ENCODE data around the gene GALNT2. TPM values are rescaled to one million over a fixed set of nuclear protein-coding genes. Genes with fewer than 3 reads are reported as not detected.
A peak's percentile ranks its signal among the peaks of the same experiment; 100 is the strongest.

GALNT2 gene
- total RNA-seq, 1 donor from 2014 or later, result 31.9 TPM

DNA sequence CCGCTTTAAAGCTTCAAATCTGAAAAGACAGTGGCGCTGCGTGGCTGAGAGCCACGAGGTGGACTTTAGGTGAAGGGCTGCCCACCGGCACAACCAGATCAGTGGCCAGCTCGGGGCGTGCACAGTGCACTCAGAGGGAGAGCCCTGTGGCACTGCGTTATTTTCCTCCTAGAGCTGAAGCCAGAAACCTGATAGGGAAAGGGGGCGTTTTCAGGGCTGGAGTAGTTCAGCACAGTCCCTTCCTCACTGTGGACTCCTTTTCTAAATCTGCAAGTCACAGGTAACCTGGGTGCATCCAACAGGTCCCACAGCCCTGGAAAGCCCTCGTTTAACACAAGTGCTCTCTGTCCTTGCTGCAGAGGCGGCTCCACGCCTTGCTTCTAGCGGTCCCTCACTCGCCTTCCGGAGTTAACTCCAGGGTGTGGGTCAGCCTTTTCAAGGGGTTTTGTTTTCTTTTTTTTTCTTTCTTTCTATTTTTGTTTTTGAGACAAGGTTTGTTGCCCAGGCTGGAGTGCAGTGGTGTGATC, 81.2 kb downstream of the GALNT2 start:
- Histone ChIP-seq H3K4me3 (ENCODE audit: low read depth, low read length) (no peak overlapping the region), H3K36me3 (ENCODE audit: control insufficient read depth, insufficient read depth, low read length) (peaks cover 2% of the 10 kb centered on the region), H3K27me3 (ENCODE audit: control insufficient read depth, insufficient read depth, low read length) (no peaks in the 10 kb centered on the region)
- FAIRE-seq, result no peak
- TF ChIP-seq, protein P1, sequence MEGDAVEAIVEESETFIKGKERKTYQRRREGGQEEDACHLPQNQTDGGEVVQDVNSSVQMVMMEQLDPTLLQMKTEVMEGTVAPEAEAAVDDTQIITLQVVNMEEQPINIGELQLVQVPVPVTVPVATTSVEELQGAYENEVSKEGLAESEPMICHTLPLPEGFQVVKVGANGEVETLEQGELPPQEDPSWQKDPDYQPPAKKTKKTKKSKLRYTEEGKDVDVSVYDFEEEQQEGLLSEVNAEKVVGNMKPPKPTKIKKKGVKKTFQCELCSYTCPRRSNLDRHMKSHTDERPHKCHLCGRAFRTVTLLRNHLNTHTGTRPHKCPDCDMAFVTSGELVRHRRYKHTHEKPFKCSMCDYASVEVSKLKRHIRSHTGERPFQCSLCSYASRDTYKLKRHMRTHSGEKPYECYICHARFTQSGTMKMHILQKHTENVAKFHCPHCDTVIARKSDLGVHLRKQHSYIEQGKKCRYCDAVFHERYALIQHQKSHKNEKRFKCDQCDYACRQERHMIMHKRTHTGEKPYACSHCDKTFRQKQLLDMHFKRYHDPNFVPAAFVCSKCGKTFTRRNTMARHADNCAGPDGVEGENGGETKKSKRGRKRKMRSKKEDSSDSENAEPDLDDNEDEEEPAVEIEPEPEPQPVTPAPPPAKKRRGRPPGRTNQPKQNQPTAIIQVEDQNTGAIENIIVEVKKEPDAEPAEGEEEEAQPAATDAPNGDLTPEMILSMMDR (IDR thresholded peaks at IDR 0.05; ENCODE audit: insufficient read depth, low read length, severe bottlenecking), result no peak
- DNase-seq (ENCODE audit: low read depth), result no peak

DNA sequence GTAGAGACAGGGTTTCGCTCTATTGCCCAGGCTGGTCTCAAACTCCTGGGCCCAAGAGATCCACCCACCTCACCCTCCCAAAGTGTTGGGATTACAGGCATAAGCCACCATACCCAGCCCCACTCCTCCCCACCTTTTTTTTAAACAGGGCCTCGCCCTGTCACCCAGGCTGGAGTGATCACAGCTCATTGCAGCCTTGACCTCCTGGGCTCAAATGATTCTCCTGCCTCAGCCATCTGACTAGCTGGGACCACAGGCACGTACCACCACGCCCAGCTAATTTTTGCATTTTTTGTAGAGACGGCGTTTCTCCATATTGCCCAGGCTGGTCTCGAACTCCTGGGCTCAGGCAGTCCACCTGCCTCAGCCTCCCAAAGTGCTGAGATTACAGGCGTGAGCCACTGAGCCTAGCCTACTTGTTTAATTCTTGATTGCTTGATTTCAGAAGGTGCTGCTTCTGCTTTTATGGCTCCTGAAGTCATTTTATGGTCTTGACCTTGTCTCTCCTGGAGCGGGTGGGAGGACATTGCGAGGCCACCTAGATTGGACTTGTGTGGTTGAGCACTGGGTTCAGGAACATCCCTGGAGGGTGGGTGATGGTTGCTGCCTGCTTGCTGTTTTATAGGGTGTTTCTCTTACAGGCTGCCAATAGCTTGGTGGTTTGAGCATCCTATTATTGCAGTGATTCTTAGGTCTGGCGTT, 81.9 kb downstream of the GALNT2 start:
- TF ChIP-seq, protein P1 (IDR thresholded peaks at IDR 0.05; ENCODE audit: insufficient read depth, low read length, severe bottlenecking), result no peak
- Histone ChIP-seq H3K27me3 (ENCODE audit: control insufficient read depth, insufficient read depth, low read length) (no peaks in the 10 kb centered on the region), H3K4me3 (ENCODE audit: low read depth, low read length) (no peak overlapping the region), H3K36me3 (ENCODE audit: control insufficient read depth, insufficient read depth, low read length) (peaks cover 2% of the 10 kb centered on the region)
- FAIRE-seq (no peak), DNase-seq (ENCODE audit: low read depth) (no peak)

DNA sequence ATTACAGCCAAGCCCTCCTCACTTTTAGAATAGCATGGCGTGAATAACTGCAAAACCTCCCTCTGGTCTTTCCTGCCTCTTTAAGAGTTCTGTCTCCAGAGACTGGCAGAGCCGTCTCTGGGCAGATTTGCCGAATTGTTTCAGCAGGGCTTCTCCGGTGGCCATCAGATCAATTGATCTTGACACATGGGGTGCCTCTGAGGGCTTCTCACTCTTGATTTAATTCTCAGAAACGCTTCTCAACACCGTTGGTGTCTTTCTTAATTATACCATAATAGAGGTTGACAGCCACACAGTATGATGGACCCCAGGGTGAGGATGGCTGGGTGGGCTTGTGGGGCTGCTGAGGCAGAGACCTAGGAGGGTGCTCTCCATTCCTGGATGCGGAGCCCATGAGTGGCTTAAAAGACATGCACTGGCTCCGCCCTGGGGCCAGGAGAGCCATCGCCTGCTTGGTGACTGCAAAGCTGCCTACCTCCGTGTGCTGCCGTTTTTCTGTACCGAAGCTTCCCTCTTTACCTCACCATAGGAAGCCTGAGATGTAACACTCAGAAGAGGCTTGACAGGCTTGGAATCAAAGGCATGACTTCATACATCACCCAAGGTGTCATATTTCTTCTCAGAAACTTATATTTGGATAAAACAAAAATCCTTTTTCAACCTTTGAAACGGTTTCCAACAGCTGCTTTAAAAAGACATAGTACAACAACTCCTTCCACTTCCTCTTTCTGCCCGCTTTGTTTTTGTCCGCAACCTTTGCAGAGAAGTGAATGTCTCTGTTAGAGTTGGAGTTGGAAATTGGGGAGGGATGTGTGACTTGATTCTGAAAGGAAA, 82.9 kb downstream of the GALNT2 start:
- no peak for FAIRE-seq
- Histone ChIP-seq H3K4me3 (ENCODE audit: low read depth, low read length) (no peak overlapping the region), H3K36me3 (ENCODE audit: control insufficient read depth, insufficient read depth, low read length) (peaks cover under 1% of the 10 kb centered on the region), H3K27me3 (ENCODE audit: control insufficient read depth, insufficient read depth, low read length) (no peaks in the 10 kb centered on the region)
- TF ChIP-seq, protein P1 (IDR thresholded peaks at IDR 0.05; ENCODE audit: insufficient read depth, low read length, severe bottlenecking), result no peak
- DNase-seq (ENCODE audit: low read depth), result no peak

DNA sequence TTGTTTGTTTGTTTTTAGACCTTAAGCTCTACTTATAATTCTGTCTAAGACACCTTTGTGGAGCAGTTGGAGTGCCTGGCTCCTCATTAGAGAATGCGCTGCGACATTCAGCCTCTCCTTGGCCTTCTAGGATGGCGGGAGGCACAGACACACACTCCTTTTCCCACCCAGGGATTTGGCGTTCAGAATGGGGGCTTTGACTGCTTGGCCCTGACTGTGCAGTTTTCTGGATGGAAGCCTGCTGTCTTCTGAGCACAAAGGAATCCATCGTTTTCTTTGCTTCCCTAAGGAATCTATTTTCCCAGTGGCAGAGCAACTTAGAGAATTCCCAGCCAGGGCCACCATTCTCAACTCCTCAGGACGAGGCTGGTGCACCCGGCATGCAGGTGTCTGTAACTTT, 83.6 kb downstream of the GALNT2 start:
- no peaks in the 10 kb centered on the region for H3K27me3 ChIP-seq (ENCODE audit: control insufficient read depth, insufficient read depth, low read length)
- FAIRE-seq, result peak; percentile 7
- TF ChIP-seq, protein P1 (IDR thresholded peaks at IDR 0.05; ENCODE audit: insufficient read depth, low read length, severe bottlenecking), result no peak
- no peak for DNase-seq (ENCODE audit: low read depth)
- no peak overlapping the region for H3K4me3 ChIP-seq (ENCODE audit: low read depth, low read length)
- no peaks in the 10 kb centered on the region for H3K36me3 ChIP-seq (ENCODE audit: control insufficient read depth, insufficient read depth, low read length)

DNA sequence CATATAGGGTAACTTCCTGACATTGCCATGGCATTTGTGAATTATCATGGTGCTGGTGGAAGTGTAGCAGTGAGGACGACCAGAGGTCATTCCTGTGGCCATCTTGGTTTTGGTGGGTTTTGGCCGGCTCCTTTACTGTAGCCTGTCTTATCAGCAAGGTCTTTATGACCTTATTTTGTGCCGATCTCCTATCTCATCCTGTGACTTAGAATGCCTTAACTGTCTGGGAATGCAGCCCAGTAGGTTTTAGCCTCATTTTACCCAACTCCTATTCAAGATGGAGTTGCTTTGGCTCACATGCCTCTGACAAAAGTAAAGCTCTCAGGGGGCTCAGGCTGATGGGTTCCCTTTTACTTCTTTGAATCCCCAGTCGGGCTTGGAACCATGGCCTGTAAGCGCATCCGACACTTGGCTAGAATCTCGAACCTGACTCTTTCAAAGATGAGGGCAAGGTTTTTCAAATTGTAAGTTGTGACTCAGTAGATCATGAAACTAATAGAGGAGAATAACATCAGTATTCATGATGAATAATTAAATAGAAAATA, 85.0 kb downstream of the GALNT2 start:
- DNase-seq (ENCODE audit: low read depth), result no peak
- no peak overlapping the region for H3K4me3 ChIP-seq (ENCODE audit: low read depth, low read length)
- TF ChIP-seq, protein P1 (IDR thresholded peaks at IDR 0.05; ENCODE audit: insufficient read depth, low read length, severe bottlenecking), result no peak
- no peaks in the 10 kb centered on the region for H3K36me3 ChIP-seq (ENCODE audit: control insufficient read depth, insufficient read depth, low read length)
- no peak for FAIRE-seq
- H3K27me3 ChIP-seq (ENCODE audit: control insufficient read depth, insufficient read depth, low read length), result no peaks in the 10 kb centered on the region
